GM19193 (cell line): ENCODE results near the gene SEPTIN6.

Source experiments
- POLR2A ChIP-seq: IDR thresholded peaks from 4 replicates; pipeline ENCODE4 v1.6.1; 2011; ENCODE audit not compliant: insufficient read depth, insufficient read length; ENCODE audit errors: extremely low read depth

Gene SEPTIN6

DNA sequence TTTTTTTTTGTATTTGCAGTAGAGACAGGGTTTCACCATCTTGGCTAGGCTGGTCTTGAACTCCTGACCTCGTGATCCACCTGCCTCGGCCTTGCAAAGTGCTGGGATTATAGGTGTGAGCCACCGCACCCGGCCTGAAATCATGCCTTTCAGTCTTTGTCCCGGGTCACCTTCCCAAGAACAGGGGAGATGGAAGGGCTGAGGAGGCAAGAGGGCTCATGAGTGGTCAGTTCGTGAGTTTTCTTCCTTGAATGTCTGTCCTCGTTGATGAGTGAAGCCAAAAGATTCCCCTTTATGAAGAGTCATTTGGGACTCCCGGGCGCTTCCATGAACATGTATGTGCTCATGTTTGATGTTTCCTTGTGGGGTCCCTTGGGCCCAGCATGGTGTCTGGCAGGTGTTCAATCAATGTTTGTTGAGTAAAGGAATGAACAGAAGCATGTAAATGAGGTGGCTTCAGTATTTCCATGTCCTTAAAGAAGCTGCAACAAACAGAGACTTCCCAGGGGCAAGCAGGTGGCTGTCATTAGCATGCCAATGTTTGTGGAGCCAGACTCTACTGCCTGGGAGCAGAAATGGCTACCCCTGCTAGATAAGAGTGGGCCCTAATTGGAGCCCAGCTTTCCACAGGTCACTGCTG is 3.4 kb upstream of the SEPTIN6 start:
- no peak for TF ChIP-seq POLR2A

DNA sequence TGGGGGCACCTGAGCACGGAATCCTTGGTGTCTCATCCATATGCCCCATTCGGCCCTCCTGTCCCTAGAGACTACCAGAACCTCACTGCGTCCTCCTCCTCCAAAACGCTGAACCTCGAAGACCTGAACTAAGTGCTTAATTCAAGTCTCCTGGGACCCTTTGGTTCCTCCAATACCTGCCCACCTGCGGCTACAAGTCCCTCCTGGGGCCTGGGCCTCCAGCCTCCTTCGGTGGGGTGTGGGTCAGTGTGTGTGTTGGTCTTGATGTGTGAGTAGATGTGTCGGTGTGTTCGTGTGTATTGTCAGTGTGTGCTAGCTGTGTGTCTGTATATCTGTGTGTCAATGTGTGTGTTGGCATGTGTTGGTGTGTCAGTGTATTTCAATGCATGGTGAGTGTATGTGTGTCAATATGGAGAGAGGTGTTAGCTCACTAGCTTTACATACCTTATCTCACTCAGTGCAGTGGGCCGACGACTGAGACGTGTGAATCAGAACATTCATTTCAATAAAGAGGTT is 2.6 kb upstream of the SEPTIN6 start:
- no peak for TF ChIP-seq POLR2A

DNA sequence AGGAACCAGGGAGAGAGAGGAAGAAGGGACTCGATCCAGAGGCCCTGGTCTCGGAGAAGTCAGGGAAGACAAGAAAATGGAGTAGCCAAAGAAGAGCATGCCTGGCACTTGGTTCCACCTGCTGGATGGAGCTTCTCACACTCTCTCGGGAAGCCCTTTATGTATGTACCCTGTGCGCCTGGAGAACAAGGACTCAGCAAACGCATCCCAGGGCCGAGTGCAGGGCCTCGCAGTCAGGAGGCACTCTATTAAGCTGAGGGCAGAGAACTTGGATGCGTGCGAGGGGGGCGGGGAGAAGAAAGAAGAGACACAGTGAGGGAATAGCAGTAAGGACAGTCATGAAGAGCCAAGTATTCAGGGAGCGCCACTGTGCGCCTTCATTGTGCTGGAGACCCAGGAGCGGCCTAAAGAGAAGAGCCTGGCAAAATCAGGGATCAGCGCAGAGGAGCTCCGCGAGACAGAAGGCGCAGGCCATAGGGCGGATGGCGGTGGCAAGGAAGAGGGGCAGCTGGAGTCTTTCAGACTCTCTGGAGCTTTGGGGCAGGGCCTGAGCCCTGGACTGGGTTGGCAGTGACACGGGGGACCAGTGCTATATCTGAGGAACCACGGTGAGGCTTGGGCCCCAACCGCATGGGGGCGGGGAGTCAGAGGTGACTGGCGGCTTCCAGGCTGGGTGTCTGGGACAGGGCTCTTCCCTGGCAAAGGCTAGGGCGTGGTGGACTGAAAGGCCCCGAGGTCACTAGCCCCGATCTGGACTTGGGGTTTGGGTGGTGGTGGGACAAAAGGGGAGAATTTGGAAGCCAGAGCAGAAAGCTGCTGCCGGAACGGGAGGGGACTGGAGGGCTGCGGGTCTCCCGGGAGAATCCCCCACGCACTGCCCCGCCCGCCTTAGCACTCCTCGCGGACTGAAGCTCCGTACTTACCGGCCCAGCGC is 1.9 kb upstream of the SEPTIN6 start:
- TF ChIP-seq POLR2A, result peak; percentile 12

DNA sequence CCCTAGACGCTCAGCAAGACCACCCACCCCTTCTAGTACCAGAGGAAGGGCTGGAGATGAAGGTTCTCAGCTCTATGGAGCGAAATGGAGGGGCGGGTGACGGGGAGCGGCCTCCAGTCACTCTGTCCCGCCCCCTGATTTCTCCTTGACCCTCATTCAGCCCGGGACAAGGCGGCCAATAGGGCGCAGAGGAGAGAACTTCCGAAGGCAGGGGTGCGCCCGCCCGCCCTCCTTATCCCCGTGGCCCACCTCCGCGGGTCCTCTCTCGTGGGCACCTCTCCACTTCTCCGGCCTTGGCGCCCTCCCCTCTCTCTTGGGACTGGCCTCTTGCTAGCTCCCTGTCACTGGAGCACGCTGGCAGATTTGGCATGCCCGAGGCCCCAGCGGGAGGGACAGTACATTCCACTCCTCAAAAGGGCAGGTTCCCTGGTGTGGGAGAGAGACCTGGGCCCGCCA is 1.1 kb upstream of the SEPTIN6 start:
- no peak for TF ChIP-seq POLR2A

DNA sequence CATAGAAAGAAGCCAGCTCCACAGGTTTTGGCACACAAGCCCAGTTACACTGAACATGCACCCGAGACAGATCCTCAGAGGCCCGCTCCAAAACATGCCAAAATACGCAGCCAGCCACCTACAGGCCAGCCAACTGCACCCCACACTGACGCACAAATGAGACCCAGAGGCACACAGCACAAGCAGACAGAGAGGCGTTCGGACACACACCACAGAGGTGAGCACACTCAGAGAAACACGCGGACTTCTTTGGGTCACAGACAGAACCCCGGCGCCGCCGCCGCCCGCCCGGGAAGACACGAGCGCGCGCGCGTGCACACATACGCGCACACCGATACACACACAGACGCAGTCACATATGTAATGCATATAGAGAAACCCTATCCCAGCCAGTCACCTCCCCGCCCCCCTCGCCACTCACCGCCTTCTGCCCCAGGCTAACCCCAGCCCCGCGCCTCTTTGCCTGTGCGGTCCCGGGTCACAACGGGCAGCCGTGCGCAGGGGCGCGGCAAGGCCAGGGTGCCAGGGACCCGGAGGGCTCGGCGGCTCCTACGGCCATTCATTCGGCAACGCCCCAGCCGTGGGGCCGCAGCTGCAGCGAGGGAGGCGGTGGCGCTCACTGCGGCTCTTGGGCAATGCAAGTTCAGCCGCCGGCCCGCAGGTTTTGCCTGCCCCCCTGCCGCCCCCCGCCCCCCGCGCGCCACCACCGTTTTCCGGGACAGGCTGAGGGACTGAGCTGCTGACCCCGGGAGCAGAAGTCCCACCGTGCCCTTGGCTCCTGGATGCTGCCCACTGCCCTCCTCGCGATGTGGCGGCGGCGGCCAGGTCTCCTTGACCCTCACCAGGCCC is 553 bp downstream of the SEPTIN6 start:
- peak; percentile 27 for TF ChIP-seq POLR2A

DNA sequence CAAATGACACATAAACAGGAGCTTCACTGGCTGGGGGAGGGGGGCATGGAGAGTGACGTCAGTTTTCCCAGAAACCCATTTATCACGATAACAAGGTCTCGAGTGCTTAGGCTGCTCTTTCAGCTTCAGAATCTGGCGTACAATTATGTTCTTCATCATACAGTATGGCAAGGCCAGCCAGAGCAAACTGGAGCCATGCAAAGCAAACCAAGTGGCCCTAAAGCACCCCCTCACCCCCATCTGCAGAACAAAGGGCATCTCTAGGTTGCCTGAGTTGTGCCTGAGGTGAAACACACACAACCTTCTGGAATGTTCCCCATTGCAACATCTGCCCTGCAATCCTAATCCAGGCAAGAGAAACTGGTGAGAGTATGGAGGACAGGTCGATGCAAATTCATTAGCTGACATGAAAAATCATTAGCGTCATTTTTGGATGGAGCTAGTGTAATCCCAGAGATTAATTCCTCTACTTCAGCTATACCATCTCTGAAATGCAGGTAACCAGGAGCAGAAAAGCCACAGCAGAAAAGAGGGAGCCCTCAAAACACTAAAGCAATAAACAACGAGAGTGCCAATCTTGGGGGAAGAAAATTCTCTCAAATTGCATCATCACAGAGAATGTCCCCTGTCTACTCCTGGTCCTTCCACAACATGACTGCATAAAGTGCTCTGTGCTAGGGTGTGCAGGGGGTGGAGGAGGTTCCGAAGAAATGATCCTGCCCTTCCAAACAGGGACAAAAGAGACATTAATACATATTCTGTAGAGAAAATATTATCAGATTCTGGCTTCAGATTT is 1.8 kb downstream of the SEPTIN6 start:
- TF ChIP-seq POLR2A, result peak; percentile 11

DNA sequence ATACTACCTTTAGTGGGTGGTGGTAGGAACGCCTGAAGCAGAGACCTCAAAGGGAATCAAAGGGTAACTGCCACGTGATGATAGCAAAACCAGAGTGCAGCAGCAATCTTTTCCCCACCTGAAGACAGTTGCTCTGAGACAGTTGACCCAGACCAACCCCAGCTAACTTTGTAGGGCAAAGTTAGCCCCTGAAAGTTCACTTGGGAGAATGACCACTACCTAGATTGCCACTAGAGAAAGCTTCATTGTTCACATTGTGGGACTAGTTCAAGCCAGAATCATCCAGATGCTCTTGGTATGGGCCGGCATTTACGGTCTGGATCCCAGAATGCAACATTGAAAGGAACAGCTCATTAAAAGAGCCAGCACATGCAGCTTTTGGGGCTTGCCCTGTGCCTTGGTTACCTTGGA is 4.1 kb downstream of the SEPTIN6 start:
- TF ChIP-seq POLR2A, result no peak

DNA sequence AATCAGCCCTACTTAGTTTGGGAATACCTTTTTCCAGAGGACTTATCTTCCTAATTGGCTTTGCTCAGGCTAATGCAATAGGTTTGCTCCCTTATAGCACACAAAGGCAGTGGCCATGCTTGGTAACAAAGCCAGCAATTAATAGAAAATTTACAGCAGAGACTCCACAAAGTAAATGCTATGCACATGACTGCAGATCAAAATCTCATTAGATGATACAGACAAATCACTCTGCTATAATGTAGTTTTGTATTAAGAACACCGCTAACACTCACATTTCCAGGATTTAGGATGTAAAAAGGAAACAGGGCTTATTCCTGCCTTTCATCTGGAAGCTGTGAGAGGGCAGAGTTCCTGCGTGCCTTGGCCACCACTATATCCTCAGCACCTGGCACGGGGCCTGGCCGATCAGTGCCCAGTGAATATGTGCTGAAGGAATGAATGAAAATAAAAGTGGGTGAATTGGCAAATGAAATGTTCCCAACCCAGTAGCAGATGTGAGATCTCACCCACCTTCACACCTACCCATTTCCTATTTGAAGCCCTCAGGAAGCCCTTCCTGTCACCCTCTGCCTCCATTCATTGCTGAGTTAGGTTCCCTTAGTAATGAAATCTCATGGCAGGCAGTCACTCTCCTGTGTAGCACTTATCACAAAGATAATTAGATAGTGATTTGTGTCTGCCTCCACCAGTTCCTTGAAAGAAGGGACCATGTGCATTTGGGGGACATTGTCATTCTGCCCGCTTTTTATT is 5.1 kb downstream of the SEPTIN6 start:
- no peak for TF ChIP-seq POLR2A

DNA sequence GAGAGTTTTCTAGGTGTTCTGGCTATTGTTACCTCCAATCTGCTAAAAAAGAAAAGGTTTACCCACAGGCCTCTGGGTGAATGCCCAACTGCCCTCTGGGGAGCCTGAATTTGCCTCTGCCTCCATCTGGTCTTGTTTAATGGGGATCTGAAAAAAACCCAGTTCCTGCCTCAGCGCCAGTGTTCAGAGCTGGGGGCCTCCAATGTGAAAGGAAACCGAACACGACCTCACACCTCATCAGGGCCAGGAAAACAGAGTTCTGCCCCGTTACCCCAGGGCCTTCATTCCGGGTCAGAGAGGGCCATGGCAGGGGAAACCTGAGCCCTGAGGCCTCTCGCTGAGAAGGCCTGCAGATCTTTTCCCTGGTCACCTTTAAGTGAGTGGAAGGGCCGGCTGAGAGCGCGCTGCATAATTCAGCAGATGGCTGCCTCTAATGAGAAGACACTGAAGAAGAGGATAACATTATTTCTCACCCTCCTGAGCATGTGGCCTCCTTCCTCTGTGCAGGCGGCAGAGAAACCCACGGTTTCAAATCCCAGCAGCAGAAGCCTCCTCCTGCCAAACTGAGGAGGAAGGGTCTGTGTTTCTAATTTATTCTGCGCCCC is 6.8 kb downstream of the SEPTIN6 start:
- TF ChIP-seq POLR2A, result no peak

DNA sequence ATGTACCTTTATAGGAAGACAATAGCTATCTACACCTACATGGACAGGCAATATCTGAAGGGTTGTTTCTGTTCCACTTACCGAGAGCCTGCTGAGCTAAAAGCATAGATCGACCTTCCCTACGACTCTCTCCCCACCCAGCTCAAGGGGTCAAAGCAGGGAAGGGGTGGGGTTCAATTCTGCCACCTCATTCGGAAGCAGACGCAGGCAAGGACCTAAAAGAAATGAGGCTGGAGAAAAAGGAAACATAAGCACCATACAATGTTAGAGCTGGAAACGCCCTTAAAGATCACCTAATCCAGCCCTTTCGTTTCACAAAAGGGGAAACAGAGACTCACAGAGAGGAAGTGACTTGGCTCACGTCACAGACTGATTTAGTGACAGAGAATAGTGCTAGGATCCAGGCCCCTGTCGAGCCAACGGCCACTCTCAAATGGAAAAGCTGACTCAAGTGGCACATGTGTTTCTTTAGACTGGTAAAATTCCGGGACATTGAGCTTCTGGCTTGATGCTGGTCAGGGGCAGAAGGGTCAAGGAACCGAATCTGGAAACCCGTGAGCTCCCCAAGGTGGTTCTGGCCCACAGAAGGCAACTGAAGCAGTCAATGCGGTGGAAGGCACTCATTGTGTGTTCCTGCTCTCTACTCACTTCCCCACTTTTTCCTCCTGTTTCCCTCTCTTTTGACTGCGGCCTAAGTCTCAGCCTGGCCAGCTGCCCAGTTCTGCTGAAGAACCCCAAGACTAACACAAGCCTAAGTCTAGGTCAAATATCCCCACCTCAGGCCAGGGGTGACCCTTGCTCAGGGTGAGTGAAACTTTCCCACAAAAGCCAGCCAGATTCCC is 7.5 kb downstream of the SEPTIN6 start:
- TF ChIP-seq POLR2A, result peak; percentile 61

DNA sequence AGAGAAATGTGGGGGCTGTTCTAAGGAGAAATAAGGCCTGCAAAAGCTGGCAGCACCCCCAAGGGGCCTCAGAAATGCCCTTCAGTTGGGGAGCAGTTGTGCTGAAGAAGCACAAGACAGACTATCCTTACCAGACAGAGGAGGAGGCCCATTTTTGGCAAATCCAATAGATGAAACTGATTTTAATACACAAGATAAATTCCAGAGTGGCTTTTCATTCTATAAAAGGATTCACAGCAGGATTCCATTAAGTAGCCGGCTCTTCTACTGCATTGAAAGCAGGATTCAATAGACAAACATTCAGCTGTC is 8.1 kb downstream of the SEPTIN6 start:
- TF ChIP-seq POLR2A, result no peak
